Activated T-cell treated with anti-CD3 and anti-CD28 coated beads, Interleukin-2, amount 50 U/mL, for 4 hours (primary cell): ENCODE data around the gene PLCG1. TPM values are rescaled to one million over a fixed set of nuclear protein-coding genes. Genes with fewer than 3 reads are reported as not detected.
A peak's percentile ranks its signal among the peaks of the same experiment; 100 is the strongest.

Experiments
- ATAC-seq, 2 donors: fragments of 200-7000 bp; cut with Tn5 transposase; one replicate each; pipeline ENCODE4 v1.10.0; 2021
- DNase-seq: peaks from one replicate; pipeline ENCODE4 v3.0.0-alpha.2; 2020
- H3K27me3 Mint-ChIP-seq: one replicate; pipeline ENCODE4 v1.8.0; 2021; ENCODE audit warnings: low read depth, mixed read lengths
- H3K36me3 Mint-ChIP-seq: one replicate; pipeline ENCODE4 v1.8.0; 2022; ENCODE audit warnings: mixed read lengths; ENCODE audit not compliant: insufficient read depth
- H3K4me1 Mint-ChIP-seq: one replicate; pipeline ENCODE4 v1.8.0; 2021; ENCODE audit warnings: low read depth, mixed read lengths
- H3K4me3 Mint-ChIP-seq: one replicate; pipeline ENCODE4 v1.8.0; 2021; ENCODE audit warnings: mild to moderate bottlenecking, moderate library complexity, mixed read lengths
- H3K9me3 Mint-ChIP-seq: one replicate; pipeline ENCODE4 v1.8.0; 2021; ENCODE audit warnings: mixed read lengths
- total RNA-seq, 3 donors: library from RNA; stranded (reverse); gene quantifications; one replicate each; pipeline ENCODE4 v1.2.1, GENCODE V29; 2021

The PLCG1 gene
- total RNA-seq, 3 donors from 2014 or later, result 89.1 to 104 (median 91.3) TPM

DNA sequence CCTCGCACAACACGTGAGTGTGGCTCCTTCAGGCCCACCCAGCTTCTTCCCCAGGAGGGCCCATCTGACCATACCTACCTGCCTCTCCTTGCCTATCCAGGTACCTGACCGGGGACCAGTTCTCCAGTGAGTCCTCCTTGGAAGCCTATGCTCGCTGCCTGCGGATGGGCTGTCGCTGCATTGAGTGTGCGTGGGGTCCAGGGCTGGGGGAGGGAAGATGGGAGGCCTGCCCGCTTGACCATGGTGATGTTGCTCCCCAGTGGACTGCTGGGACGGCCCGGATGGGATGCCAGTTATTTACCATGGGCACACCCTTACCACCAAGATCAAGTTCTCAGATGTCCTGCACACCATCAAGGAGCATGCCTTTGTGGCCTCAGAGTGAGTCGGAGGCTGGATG is 26.5 kb downstream of the PLCG1 start:
- ATAC-seq (no peak), DNase-seq (no peak)
- Mint-ChIP-seq H3K4me1 (peaks cover 62% of the 10 kb centered on the region), H3K9me3 (no peaks in the 10 kb centered on the region), H3K4me3 (no peak overlapping the region), H3K36me3 (peaks cover 54% of the 10 kb centered on the region), H3K27me3 (no peaks in the 10 kb centered on the region)

DNA sequence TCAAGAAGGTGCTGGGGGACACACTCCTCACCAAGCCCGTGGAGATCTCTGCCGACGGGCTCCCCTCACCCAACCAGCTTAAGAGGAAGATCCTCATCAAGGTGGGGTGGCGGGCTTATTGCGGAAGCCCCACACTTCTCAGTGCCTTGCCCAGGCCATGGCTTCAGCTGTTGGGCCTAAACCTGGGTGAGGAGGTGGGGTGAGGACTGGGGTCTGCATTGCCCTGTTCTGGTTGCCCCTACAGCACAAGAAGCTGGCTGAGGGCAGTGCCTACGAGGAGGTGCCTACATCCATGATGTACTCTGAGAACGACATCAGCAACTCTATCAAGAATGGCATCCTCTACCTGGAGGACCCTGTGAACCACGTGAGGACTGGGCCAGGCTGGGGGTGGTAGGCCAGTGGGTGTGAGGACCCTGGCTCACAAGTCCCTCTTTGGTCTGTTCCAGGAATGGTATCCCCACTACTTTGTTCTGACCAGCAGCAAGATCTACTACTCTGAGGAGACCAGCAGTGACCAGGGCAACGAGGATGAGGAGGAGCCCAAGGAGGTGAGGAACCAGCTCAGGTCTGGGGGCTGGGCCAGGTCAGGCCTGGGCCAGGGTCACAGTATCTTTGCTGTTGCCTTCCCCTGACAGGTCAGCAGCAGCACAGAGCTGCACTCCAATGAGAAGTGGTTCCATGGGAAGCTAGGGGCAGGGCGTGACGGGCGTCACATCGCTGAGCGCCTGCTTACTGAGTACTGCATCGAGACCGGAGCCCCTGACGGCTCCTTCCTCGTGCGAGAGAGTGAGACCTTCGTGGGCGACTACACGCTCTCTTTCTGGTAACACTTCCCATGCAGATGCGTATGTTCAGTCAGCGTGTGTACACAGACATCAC is 27.9 kb downstream of the PLCG1 start:
- no peaks in the 10 kb centered on the region for H3K27me3 Mint-ChIP-seq
- H3K4me1 Mint-ChIP-seq, result peaks cover 48% of the 10 kb centered on the region
- no peak overlapping the region for H3K4me3 Mint-ChIP-seq
- H3K9me3 Mint-ChIP-seq, result no peaks in the 10 kb centered on the region
- no peak for DNase-seq
- peaks cover 58% of the 10 kb centered on the region for H3K36me3 Mint-ChIP-seq
- ATAC-seq, result no peak

DNA sequence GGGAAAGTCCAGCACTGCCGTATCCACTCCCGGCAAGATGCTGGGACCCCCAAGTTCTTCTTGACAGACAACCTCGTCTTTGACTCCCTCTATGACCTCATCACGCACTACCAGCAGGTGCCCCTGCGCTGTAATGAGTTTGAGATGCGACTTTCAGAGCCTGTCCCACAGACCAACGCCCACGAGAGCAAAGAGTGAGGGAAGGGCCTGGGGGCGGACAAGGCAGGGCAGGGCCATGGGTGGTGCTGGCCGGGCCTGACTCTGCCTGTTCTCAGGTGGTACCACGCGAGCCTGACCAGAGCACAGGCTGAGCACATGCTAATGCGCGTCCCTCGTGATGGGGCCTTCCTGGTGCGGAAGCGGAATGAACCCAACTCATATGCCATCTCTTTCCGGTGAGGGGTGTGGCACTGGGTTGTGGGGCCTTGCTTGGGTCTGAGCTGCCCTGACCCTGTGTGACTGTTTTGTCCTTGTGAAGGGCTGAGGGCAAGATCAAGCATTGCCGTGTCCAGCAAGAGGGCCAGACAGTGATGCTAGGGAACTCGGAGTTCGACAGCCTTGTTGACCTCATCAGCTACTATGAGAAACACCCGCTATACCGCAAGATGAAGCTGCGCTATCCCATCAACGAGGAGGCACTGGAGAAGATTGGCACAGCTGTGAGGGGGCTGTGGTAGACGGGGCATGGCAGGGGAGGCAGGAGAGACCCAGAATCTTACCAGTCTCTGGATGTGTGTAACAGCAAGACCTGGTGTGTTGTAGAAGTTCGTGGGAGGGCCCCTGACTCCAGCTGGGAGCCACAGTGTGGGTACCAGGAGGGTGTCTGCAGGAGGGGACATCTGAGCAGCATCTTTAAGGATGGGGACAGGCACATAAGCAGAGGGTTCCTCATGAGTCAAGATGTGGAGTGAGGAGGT is 29.1 kb downstream of the PLCG1 start:
- Mint-ChIP-seq H3K4me3 (no peak overlapping the region), H3K36me3 (peaks cover 56% of the 10 kb centered on the region), H3K4me1 (peaks cover 40% of the 10 kb centered on the region), H3K27me3 (no peaks in the 10 kb centered on the region), H3K9me3 (no peaks in the 10 kb centered on the region)
- no peak for ATAC-seq
- no peak for DNase-seq

DNA sequence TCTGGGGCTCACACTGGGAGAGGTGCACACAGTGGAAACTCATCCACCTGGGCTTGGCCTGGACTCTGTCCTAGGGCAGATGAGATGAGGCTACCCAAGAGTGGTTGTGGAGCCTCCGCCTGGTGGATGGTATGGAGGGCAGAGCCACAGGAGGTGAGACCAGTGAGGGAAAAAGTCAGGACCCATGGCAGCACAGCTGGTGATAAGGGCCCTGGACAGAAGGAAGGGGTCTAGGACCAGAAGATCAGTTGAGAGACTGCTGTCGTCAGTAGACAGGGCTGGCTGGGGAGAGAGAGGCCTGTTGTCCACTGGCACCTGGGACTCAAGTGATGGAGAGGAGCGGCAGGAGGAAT is 29.8 kb downstream of the PLCG1 start:
- no peaks in the 10 kb centered on the region for H3K27me3 Mint-ChIP-seq
- peaks cover 61% of the 10 kb centered on the region for H3K36me3 Mint-ChIP-seq
- H3K9me3 Mint-ChIP-seq, result no peaks in the 10 kb centered on the region
- DNase-seq, result no peak
- H3K4me1 Mint-ChIP-seq, result peaks cover 37% of the 10 kb centered on the region
- no peak for ATAC-seq
- H3K4me3 Mint-ChIP-seq, result no peak overlapping the region

- no peaks in the 10 kb centered on the region for H3K9me3 Mint-ChIP-seq
- DNase-seq (no peak), ATAC-seq (no peak)
- no peak overlapping the region for H3K4me3 Mint-ChIP-seq
- peaks cover 61% of the 10 kb centered on the region for H3K36me3 Mint-ChIP-seq
- H3K27me3 Mint-ChIP-seq, result no peaks in the 10 kb centered on the region
- H3K4me1 Mint-ChIP-seq, result peaks cover 31% of the 10 kb centered on the region
Measured at GRCh38 chr20:41167481-41168253, 30.3 kb downstream of the PLCG1 start.

- DNase-seq (no peak), ATAC-seq (no peak)
- H3K27me3 Mint-ChIP-seq, result no peaks in the 10 kb centered on the region
- peaks cover 33% of the 10 kb centered on the region for H3K4me1 Mint-ChIP-seq
- H3K4me3 Mint-ChIP-seq, result no peak overlapping the region
- no peaks in the 10 kb centered on the region for H3K9me3 Mint-ChIP-seq
- H3K36me3 Mint-ChIP-seq, result peaks cover 60% of the 10 kb centered on the region
Measured at GRCh38 chr20:41168281-41169161, 31.2 kb downstream of the PLCG1 start.

DNA sequence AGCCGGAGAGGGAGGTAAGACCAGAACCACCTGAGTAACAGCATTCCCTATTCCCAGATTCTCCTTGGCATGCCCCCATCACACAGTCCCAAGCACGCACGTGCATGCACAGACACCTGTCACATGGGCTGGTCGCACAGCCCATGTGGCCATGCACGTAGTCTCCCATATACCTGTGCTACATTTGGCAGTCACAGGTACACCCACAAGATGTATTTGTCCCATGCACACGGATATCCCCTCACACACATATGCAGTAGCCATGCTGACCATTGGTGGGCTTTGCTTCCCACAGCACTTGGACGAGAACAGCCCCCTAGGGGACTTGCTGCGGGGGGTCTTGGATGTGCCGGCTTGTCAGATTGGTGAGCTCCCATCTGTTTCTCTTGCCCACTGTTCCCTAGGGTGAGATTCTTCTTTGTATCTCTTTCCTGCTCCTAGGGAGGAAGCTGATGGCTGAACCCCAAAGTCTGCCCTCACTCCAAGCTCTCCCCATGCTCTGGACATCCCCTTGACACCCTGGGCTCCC is 31.9 kb downstream of the PLCG1 start:
- no peaks in the 10 kb centered on the region for H3K9me3 Mint-ChIP-seq
- no peak overlapping the region for H3K4me3 Mint-ChIP-seq
- ATAC-seq (no peak), DNase-seq (no peak)
- no peaks in the 10 kb centered on the region for H3K27me3 Mint-ChIP-seq
- H3K4me1 Mint-ChIP-seq, result peaks cover 26% of the 10 kb centered on the region
- H3K36me3 Mint-ChIP-seq, result peaks cover 54% of the 10 kb centered on the region

GRCh38 chr20:41169791-41170351 is 32.5 kb downstream of the PLCG1 start:
- peaks cover 25% of the 10 kb centered on the region for H3K4me1 Mint-ChIP-seq
- DNase-seq (no peak), ATAC-seq (no peak)
- H3K27me3 Mint-ChIP-seq, result no peaks in the 10 kb centered on the region
- no peak overlapping the region for H3K4me3 Mint-ChIP-seq
- H3K9me3 Mint-ChIP-seq, result no peaks in the 10 kb centered on the region
- H3K36me3 Mint-ChIP-seq, result peaks cover 55% of the 10 kb centered on the region

DNA sequence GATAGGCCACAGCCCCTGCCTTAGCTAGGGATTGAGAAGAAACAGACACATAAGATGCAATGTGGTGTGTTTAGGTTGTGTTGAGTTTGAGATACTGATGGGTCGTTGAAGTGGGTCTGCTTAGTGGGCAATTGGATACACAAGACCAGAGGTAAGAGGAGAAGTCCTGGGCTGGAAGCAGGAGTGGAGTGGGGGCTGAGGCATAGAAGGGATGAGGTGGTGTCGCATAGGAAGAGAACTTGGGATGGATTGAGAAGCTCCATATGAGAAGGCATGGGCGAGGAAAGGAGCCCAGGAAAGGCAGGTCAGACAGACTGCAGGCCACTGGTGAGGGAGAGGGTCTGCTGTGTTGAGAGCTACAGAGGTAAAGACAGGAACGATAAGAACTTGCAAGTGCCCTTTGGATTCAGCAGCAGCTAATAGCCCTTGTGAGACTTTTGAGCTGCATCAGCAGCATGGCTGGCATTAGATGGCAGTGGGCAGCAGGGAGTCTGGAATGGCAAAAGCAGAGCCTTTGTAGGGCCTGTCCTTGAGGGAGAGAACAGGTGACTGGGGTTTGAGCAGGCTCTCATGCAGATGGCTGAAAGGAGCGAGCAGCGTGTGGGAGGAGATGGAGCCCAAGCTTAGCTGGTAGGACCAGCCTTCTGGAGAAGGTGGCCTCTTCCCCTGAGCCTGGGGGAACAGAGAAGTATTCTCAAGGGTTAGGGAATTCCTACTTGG is 33.2 kb downstream of the PLCG1 start:
- peaks cover 51% of the 10 kb centered on the region for H3K36me3 Mint-ChIP-seq
- ATAC-seq (no peak), DNase-seq (peak; percentile 0)
- no peaks in the 10 kb centered on the region for H3K27me3 Mint-ChIP-seq
- no peaks in the 10 kb centered on the region for H3K9me3 Mint-ChIP-seq
- H3K4me1 Mint-ChIP-seq, result peaks cover 25% of the 10 kb centered on the region
- H3K4me3 Mint-ChIP-seq, result no peak overlapping the region

DNA sequence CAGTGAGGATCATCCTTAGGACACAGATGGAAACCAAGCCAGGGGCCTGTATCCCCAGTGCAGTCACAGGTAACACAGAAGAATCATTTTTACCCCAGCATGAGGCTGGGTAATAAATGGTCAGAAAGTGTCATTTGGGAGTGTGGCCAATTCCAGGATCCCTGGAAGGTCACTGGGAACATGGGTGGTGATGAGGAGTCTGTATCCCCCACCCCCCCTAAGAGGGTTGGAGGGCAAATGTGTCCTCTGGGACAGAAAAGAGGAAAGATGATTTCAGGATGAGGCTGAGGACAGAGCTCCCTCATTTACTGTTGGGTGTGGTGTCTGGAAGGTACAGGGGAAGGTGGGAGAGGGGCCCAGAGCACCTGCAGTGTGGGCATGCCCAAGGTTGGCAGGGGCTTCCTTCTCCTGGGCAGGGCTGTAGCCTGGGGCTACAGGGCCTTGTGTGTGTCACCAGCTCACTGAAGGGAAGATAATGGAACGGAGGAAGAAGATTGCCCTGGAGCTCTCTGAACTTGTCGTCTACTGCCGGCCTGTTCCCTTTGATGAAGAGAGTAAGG is 34.5 kb downstream of the PLCG1 start:
- DNase-seq, result peak; percentile 2
- Mint-ChIP-seq H3K4me3 (no peak overlapping the region), H3K9me3 (no peaks in the 10 kb centered on the region), H3K36me3 (peaks cover 40% of the 10 kb centered on the region), H3K4me1 (peaks cover 22% of the 10 kb centered on the region), H3K27me3 (no peaks in the 10 kb centered on the region)
- ATAC-seq, result no peak

DNA sequence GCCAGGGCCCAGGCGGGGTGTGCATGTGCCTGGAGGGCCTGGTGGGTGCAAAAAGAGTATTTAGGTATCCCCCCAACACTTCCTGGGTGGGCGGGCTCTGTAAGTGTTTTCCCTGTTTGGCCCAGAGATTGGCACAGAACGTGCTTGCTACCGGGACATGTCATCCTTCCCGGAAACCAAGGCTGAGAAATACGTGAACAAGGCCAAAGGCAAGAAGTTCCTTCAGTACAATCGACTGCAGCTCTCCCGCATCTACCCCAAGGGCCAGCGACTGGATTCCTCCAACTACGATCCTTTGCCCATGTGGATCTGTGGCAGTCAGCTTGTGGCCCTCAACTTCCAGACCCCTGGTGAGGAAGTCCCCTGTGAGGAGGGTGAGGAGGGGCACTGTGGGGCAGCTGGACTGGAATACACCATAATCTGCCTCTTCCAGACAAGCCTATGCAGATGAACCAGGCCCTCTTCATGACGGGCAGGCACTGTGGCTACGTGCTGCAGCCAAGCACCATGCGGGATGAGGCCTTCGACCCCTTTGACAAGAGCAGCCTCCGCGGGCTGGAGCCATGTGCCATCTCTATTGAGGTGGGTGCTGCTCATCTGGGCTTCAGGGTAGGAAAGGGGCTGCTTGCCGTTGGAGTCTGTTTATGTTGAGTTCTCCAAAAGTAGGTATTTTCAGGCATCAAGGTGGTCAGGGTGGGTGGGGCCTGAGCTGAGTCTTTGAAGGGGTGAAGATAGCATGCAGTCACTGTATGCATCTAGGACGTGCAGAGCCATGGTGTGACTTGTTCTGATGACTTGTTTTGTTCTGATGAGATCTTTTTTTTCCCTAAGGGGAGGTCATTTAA is 35.2 kb downstream of the PLCG1 start:
- Mint-ChIP-seq H3K27me3 (no peaks in the 10 kb centered on the region), H3K9me3 (no peaks in the 10 kb centered on the region), H3K4me1 (peaks cover 15% of the 10 kb centered on the region), H3K4me3 (no peak overlapping the region), H3K36me3 (peaks cover 33% of the 10 kb centered on the region)
- ATAC-seq, result peak in 1 of 2 donors; percentile 21
- peak; percentile 4 for DNase-seq
